ENCODE data around the gene PRDM13.

PRDM13 gene

GRCh38 chr6:99588618-99589289 lies 17.9 kb upstream of the PRDM13 start:
- TF ChIP-seq EZH2phosphoT487 (IDR thresholded peaks at IDR 0.05; ENCODE audit: low read length): no peak
- TF ChIP-seq, protein P1, sequence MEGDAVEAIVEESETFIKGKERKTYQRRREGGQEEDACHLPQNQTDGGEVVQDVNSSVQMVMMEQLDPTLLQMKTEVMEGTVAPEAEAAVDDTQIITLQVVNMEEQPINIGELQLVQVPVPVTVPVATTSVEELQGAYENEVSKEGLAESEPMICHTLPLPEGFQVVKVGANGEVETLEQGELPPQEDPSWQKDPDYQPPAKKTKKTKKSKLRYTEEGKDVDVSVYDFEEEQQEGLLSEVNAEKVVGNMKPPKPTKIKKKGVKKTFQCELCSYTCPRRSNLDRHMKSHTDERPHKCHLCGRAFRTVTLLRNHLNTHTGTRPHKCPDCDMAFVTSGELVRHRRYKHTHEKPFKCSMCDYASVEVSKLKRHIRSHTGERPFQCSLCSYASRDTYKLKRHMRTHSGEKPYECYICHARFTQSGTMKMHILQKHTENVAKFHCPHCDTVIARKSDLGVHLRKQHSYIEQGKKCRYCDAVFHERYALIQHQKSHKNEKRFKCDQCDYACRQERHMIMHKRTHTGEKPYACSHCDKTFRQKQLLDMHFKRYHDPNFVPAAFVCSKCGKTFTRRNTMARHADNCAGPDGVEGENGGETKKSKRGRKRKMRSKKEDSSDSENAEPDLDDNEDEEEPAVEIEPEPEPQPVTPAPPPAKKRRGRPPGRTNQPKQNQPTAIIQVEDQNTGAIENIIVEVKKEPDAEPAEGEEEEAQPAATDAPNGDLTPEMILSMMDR (IDR thresholded peaks at IDR 0.05; ENCODE audit: low read length): peak; percentile 78
- H3K27me3 ChIP-seq (replicated peaks; ENCODE audit: insufficient read depth, low read length): peaks cover 21% of the 10 kb centered on the region; the same call in 1 of the 2 replicates
- no peaks in the 10 kb centered on the region for H3K36me3 ChIP-seq (replicated peaks; ENCODE audit: insufficient read depth, low read length)
- H4K20me1 ChIP-seq (ENCODE audit: insufficient read depth, low read length): no peaks in the 10 kb centered on the region
- no peaks in the 10 kb centered on the region for H3K9me2 ChIP-seq (replicated peaks; ENCODE audit: insufficient read depth, low read length)
- no peak overlapping the region for H3K27ac ChIP-seq (ENCODE audit: low read length)
- no peaks in the 10 kb centered on the region for H3K9me3 ChIP-seq (replicated peaks; ENCODE audit: insufficient read depth, low read length)
- DNase-seq: peak; percentile 88
- peak overlapping the region; percentile 87 for H2AFZ ChIP-seq (ENCODE audit: low read length)
- H3K4me2 ChIP-seq (ENCODE audit: low read depth, low read length): peak overlapping the region; percentile 93
- H3K4me1 ChIP-seq (ENCODE audit: low read length): 0 out of 2 replicates have a peak, but pooled peaks cover 4% of the 10 kb centered on the region
- peak overlapping the region; percentile 90 for H3K4me3 ChIP-seq (ENCODE audit: low read length)
- no peaks in the 10 kb centered on the region for H3K79me2 ChIP-seq (ENCODE audit: low read length)
- peak overlapping the region; percentile 53; the same call in 1 of the 2 replicates for H3K9ac ChIP-seq (ENCODE audit: low read length)
- H3F3A ChIP-seq (ENCODE audit: insufficient read depth, low read length): 0 out of 2 replicates have a peak, but pooled peaks cover 2% of the 10 kb centered on the region

GRCh38 chr6:99589290-99589672 lies 17.4 kb upstream of the PRDM13 start:
- 0 out of 2 replicates have a peak, but pooled peaks cover 4% of the 10 kb centered on the region for H3K4me1 ChIP-seq (ENCODE audit: low read length)
- TF ChIP-seq EZH2 (optimal IDR thresholded peaks at IDR 0.05; ENCODE audit: low read depth, low read length) (no peak), EZH2phosphoT487 (IDR thresholded peaks at IDR 0.05; ENCODE audit: low read length) (no peak)
- TF ChIP-seq, protein P1 (IDR thresholded peaks at IDR 0.05; ENCODE audit: low read length): no peak
- H3K9me3 ChIP-seq (replicated peaks; ENCODE audit: insufficient read depth, low read length): no peaks in the 10 kb centered on the region
- no peak for DNase-seq
- H4K20me1 ChIP-seq (ENCODE audit: insufficient read depth, low read length): no peaks in the 10 kb centered on the region
- H2AFZ ChIP-seq (ENCODE audit: low read length): peak overlapping the region; percentile 87
- peak overlapping the region; percentile 53; the same call in 1 of the 2 replicates for H3K9ac ChIP-seq (ENCODE audit: low read length)
- H3K4me3 ChIP-seq (ENCODE audit: low read length): peak overlapping the region; percentile 90
- no peak overlapping the region for H3K27ac ChIP-seq (ENCODE audit: low read length)
- no peaks in the 10 kb centered on the region for H3K9me2 ChIP-seq (replicated peaks; ENCODE audit: insufficient read depth, low read length)
- H3K27me3 ChIP-seq (replicated peaks; ENCODE audit: insufficient read depth, low read length): peaks cover 21% of the 10 kb centered on the region; the same call in 1 of the 2 replicates
- peak overlapping the region; percentile 93 for H3K4me2 ChIP-seq (ENCODE audit: low read depth, low read length)
- no peaks in the 10 kb centered on the region for H3K79me2 ChIP-seq (ENCODE audit: low read length)
- H3F3A ChIP-seq (ENCODE audit: insufficient read depth, low read length): 0 out of 2 replicates have a peak, but pooled peaks cover 2% of the 10 kb centered on the region
- H3K36me3 ChIP-seq (replicated peaks; ENCODE audit: insufficient read depth, low read length): no peaks in the 10 kb centered on the region

DNA sequence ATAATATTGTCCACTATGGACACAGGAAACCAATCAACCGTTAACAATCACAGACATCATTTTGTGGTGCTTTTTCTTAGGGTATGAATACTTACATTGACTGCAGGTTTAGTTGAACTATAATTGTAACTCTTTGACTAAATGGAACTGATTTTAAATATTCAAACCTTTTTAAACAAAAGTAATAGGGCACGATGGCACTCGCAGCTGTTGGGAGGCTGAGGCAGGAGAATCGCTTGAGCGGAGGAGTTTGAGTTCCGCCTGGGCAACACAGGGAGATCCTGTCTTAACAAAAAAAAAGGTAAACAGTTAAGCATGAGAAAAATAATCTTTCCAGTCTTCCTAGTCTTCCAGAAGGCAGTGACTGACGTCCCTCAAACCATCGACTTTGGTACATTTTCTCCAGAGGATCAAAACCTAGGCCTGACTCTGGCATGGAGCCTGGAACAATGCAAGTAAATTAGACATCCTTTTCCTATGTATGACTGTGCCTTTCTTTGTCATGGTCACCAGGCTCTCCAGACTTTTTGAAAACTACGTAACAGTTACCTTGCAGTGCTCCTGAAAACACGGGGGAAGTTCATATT lies 16.6 kb upstream of the PRDM13 start:
- no peak overlapping the region for H3K27ac ChIP-seq (ENCODE audit: low read length)
- no peaks in the 10 kb centered on the region for H4K20me1 ChIP-seq (ENCODE audit: insufficient read depth, low read length)
- H3K4me3 ChIP-seq (ENCODE audit: low read length): no peak overlapping the region
- no peaks in the 10 kb centered on the region for H3K36me3 ChIP-seq (replicated peaks; ENCODE audit: insufficient read depth, low read length)
- no peak overlapping the region for H3K9ac ChIP-seq (ENCODE audit: low read length)
- H3F3A ChIP-seq (ENCODE audit: insufficient read depth, low read length): 0 out of 2 replicates have a peak, but pooled peaks cover 2% of the 10 kb centered on the region
- H2AFZ ChIP-seq (ENCODE audit: low read length): no peak overlapping the region
- 0 out of 2 replicates have a peak, but pooled peaks cover 4% of the 10 kb centered on the region for H3K4me1 ChIP-seq (ENCODE audit: low read length)
- H3K9me3 ChIP-seq (replicated peaks; ENCODE audit: insufficient read depth, low read length): no peaks in the 10 kb centered on the region
- H3K9me2 ChIP-seq (replicated peaks; ENCODE audit: insufficient read depth, low read length): no peaks in the 10 kb centered on the region
- DNase-seq: no peak
- no peak for TF ChIP-seq EZH2phosphoT487 (IDR thresholded peaks at IDR 0.05; ENCODE audit: low read length)
- TF ChIP-seq, protein P1 (IDR thresholded peaks at IDR 0.05; ENCODE audit: low read length): no peak
- no peak for TF ChIP-seq EZH2 (optimal IDR thresholded peaks at IDR 0.05; ENCODE audit: low read depth, low read length)
- H3K4me2 ChIP-seq (ENCODE audit: low read depth, low read length): peak overlapping the region; percentile 93
- H3K27me3 ChIP-seq (replicated peaks; ENCODE audit: insufficient read depth, low read length): peaks cover 21% of the 10 kb centered on the region; the same call in 1 of the 2 replicates
- no peaks in the 10 kb centered on the region for H3K79me2 ChIP-seq (ENCODE audit: low read length)

Measured in MM.1S (cell line).